HT1080 (cell line): ENCODE data around the gene FNDC8. TPM values are rescaled to one million over a fixed set of nuclear protein-coding genes. Genes with fewer than 3 reads are reported as not detected.
"Not testable (repeated sequence)": the region's sequence is repeated elsewhere in the genome, so short reads cannot be mapped to it uniquely, and the experiment has no call there.

Experiments
- DNase-seq: peaks from one replicate; pipeline ENCODE4 v3.0.0-alpha.2; 2015; ENCODE audit warnings: low read depth
- polyA plus RNA-seq, 2 experiments: library from polyadenylated mRNA; depleted of rRNA; stranded (reverse); fragments of >200 nt; gene quantifications; 2 replicates each; pipeline ENCODE4 v1.2.3, GENCODE V29; 2015
- total RNA-seq: library from RNA; depleted of rRNA; stranded (reverse); fragments of >200 nt; shearing (Covaris generic); gene quantifications from 2 replicates; pipeline ENCODE4 v1.2.3, GENCODE V29; 2014; rRNA removed

The FNDC8 gene
- not detected in 2 replicates for total RNA-seq
- not detected in 2 replicates for polyA plus RNA-seq (2015; cell fraction: cytosol; rRNA removed)
- polyA plus RNA-seq (2015; cell fraction: nucleus; rRNA removed) = not detected in 2 replicates

DNA sequence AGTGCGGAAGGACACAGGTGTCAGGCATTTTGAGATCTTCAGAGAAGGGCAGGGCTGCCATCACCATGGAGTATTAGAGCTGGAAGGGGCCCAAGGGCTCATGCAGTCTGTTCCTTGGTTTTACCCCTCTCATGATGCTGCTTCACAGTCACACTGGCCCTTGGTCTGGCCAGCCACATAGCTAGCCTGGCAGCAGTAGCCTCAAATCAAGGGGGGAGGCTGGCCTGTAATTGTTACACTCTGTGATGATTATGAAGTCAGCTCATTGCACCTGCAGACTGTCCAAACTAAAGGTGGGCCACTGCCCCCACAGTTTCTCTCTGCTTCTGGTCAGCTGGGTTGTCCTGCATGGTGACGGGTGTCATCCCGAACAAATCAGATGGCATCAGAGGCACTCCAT is at the start of gene FNDC8:
Gene FNDC8 (plus strand): TSS at position 301 of the 400 bp plus-strand sequence. CDS start 79 bp downstream, at position 380.
- no peak for DNase-seq

DNA sequence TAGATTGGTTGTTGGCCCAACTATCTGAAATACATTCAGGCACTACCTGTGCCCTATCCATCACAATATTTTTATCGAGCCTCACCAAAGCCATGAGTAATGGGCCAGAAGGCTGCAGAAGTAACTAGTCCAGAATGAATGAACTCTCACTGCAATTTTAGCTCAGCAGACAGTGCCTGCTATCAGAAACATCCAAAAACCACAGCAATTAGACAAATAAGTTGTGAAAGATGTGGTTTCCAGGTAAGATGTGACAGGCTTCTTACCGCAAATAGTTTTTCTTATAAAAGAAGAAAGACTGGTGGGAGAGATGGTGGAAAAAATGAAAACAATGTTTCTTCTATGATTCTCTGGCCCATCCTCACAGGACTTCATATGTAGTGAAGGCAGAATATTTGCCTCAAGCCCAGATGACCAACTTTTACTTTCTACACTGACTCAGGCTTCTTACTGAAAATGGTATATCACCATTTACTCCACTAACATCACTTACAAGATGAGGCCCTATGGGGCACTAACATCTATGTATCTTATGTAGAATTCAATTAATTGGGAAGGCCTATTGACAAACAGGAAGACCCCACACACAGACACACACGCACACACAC is 48.1 kb upstream of the FNDC8 start:
- DNase-seq = no peak

DNA sequence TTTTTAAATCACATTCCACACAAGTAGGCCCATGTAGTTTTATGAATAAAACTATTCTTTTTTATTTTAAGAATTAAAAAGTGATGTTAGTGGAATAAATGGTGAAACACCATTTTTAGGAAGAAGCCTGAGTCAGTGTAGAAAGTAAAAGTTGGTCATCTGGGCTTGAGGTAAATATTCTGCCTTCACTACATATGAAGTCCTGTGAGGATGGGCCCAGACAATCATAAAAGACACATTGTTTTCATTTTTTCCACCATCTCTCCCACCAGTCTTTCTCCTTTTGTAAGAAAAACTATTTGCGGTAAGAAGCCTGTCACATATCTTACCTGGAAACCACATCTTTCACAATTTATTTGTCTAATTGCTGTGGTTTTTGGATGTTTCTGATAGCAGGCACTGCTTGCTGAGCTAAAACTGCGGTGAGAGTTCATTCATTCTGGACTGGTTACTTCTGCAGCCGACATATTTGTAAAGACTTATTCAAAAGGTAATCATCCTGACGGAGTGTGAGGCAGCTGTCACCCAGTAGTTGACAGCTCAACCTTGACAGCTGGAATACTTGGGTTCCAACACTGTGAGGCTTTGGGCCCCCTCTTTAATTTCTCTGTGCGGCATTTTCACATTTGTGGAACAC is 47.3 kb upstream of the FNDC8 start:
- DNase-seq = no peak

DNA sequence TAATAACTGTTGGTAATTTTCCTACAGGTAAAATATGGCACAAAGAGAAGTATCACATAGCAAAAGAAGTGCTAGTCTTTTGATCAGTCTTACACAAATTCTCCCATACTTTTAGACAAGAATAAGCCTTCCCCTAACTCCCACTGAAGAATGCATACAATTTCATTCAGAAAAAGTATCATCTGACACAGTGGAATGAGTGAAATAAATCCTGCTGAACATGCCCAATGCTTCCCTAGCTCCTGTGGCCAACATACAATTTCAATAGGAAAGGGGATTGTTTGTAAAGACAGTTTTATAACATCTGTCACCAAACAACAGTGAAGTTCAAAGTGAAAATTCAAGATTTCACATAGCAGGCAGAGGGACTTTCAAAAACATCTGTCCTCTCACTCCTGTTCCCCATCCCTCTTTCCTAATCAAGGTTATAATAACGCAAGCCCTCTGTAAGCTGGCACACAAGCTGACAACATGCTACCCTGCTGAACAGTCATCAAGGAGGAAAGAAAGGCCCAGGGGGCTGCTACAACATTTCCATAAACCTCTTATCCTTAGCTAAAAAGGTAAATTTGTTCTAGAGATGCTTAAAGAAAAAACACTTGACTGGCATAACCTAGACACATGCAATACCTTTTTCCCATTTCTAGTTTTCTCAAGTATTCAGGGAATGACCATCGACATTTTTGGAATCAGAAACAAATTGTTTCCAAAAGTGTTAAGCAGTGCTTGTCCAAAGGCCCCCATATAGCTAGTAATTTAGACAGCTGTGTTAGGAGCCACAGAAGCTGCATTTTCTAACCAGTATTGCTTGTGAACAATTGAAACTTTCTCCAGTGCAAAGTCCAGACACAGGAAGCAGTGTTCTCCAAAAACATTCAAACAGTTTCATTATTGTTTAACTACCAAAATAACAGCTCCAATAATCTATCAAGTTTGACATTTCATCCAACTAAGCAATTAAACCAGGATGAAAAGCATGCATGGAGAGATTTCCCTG is 46.4 kb upstream of the FNDC8 start:
- DNase-seq = no peak

DNA sequence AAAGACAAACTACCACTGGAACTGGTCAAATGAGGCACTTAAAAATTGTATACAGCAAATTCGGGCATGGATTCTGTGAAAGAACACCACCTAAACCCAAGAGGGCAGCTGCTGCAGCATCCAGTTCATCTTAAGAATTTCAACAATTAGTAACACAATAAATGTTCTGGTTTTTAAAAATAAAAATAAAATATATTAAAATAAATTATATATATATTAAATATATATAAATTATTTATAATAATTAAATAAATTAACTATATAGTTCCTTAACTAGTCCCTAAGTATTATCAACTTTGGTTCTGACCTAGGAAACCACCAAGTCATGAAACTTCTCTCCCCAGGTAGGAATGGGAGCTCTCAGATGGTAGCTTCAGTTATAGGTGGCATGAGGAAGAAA is 44.5 kb upstream of the FNDC8 start:
- DNase-seq = no peak

DNA sequence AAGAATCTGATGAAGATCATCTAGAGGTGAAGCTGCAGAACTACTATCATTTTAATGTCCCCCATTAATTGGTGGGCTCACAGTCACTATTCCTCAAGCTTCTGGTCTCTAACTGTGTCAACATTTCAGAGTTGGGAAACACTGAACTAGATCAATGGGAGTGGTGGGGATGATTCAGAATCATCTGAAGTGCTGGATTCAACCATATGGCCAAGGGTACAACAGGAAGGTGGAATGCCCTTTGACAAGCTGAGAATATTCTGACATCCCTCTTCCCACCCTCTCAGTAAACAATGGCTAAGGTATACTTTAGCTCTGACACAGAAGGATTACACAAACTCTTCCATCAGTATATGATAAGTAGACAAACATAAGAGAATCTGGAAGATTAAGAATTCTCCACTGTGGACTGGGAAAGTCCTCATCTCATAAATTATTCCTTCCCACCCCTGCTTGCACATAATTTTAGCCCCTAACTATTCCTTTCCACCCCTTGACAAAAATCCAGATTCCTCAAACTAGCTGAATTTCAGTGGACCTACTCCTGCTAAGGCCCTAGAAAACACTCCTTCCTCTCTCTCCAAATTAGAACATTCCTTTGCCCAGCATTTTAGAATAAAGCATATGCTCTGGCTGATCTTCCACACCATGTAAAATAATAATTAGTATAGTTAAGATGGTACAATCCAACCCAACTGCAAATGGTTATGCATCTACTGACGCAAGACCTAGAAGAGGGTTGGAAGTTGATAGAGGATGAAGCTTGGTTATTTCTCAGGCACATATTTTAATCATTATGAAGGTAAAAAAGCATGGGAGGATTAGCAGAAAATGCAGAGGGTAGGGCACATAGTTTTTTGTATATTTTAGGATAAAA is 41.6 kb upstream of the FNDC8 start:
- DNase-seq = peak; percentile 78

DNA sequence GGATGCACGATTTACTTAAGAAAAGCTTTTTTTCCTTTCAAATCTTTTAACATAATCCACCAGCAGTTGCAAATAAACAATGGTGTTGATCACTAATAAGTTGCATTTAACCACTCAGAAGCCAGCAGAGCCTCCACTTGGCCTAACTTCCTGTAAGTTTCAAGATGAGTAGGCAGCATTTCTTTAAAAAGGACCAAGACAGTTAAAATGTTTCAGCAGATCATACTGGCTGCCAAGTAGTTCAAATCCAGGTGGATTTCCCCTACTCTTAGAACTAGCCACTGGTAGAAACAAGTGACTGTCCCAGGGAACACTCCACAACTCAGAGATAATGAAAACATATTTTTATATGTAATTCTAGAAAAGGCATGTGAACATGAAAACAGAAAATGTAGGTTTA is 40.9 kb upstream of the FNDC8 start:
- no peak for DNase-seq

DNA sequence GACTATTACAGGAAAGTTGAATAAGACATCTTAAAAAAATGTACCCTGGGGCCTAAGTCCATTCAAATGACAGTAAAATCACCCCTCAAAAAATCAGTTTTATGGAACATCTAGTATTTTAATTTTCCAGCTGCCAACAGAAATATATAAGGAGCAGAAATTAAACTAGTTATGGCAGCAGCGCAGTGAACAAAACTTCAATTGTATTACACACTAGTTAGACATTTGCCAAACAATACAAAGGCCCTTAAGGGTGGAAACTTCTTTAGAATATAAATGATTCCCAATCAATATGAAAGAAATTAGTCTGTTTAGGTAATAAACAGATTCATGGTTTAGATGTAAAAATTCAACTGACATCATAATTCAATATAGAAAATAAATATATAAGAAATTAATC is 39.8 kb upstream of the FNDC8 start:
- DNase-seq = no peak

DNA sequence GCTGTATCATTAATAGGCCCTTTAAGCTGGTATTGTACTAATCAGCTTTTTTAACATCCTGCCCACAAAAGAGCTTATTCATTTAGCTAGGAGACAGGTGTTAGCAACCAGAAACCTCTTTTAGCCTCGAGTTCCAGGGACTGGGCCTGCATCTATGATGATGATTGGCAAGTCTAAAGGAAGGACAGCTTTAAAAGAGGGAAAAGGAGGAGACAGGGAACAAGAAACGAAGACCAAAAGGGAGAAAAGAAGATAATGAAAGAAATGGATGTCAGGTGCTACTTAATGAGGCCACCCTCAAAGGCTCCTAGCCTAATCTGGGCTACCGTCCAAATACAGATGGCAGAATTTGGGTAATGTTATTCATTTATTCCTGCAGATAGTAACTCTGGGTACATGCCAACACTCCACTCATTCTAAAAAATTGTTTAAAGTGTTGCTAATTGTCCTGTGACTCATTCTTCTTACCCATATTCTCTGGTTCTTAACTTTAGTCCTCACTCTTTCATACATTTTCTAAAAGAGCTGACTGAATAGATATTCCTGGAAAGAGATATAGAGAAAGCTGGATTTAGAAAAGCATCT is 39.2 kb upstream of the FNDC8 start:
- DNase-seq = peak; percentile 87

DNA sequence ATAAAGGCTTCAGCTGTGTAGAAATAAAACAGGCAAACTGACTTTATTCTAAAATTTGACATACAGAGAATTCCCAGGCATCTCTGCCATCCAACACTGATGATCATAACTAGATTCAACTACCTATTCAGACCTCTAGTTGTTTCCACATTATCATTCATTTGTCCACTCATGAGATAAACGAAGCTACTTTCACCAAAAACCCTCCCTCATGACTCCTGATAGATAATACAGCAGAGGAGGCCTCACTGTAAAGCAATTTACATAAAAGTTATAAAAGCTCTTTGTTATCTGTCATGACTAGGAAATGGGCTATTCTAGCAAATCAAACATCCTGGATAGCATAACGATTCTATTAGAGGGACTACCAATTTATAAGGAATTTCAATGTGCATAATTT is 38.3 kb upstream of the FNDC8 start:
- no peak for DNase-seq

DNA sequence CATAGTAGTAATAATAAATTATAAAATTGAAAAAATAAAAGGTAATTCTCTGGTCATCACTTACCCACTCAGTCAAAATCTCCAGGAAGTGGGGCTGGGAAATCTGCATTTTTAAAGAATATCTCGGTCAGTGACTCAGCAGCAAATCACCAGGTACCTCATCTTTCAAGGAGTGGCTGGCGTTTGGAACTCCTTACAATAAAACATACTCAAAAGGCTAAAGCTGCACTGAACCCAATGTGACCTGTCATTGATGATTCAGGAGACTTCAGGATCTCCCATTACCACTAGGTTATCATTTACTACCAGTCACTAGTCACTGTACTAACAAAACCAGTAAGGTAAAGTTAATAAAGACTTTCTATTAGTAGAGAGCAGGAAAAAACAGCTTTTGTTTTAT is 36.4 kb upstream of the FNDC8 start:
- DNase-seq = peak; percentile 93

DNA sequence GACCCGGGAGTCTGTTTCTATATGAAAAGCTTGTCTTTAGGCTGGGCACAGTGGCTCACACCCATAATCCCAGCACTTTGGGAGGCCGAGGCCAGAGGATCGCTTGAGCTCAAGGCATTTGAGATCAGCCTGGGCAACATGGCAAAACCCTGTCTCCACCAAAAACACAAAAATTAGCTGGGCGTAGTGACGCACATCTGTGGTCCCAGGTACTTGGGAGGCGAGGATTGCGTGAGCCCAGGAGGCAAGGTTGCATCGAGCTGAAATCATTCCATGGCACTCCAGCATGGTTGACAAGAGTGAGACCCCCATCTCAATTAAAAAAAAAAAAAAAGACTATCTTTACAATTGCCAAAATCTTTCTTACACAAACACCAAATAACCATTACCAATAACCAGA is 35.3 kb upstream of the FNDC8 start:
- no peak for DNase-seq

DNA sequence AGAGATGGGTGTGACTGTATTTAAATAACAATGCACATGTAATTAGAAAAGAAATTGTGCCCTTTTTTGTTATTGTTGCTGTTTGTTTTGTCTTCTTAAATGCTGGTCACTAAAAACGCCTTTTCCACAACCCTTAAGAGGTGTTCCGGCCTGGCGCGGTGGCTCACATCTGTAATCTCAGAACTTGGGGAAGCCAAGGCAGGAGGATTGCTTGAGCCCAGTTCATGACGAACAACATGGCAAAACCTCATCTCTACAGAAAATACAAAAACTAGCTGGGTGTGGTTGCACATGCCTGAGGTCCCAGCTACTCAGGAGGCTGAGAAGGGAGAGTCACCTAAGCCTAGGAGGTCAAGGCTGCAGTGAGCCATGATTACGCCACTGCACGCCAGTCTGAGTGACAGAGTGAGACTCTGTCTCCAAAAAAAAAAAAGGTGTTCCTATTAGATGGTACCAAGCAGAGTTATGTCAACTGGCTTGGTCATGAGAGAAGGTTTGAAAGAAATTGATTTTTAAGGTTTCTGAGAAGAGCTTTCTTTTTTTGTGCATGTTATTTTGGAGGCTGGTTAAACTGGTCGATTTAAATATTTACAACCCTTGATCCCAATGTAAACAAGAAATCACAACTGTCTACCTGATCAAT is 34.4 kb upstream of the FNDC8 start:
- DNase-seq = no peak

DNA sequence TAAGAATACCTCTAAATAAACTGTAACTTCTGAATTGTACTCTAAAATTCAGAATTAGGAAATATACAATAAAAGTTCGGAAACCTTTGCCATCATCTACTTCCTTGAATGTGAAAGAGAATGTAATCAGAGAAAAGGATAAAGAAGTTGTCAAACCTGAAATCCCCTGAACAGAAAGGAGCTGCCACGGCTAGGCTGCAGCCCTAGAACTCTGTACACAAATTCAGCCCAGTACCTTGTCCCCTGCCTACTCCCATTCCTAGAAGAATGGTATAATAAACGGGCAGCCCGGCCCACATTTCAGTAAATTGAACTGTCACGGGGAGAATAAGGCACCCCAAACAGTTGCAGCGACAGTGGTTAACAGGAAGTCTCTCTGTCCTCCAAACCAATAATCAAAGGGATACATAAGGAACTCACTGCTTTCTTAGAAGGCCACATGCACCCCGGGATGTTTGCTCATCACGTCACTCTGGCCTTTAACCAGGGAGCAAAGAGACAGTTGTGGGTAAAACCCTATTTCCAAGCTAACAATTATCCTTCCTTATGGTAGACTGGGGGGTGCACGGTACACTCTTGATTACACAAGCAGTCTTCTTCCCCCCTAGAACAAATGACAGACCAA is 33.6 kb upstream of the FNDC8 start:
- DNase-seq = peak; percentile 25

DNA sequence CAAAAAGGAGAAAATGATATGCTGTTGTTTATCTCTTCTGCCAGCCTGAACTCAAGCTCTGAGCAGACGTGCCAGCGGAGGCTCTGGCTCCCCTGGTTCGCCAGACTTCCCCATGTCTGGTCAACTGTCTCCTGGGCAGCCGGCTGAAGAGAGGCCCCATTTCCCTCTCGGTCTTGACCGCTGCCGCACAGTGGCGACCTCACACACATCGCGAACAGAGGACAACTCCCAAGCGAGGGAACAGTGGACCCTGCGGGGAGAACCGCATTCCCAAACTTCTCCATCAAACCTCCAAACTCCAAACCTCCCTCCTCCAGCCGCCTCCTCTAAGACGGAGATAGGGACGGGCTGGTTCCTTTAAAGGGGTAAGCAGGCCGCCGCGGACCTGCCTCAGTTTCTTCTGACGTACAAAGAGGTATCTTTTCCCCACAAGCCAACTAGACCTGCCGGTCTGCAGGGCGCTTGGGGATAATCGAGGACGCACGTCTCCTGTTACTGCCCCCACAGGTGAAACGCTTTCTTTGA is 33.0 kb upstream of the FNDC8 start:
- DNase-seq = peak; percentile 42

DNA sequence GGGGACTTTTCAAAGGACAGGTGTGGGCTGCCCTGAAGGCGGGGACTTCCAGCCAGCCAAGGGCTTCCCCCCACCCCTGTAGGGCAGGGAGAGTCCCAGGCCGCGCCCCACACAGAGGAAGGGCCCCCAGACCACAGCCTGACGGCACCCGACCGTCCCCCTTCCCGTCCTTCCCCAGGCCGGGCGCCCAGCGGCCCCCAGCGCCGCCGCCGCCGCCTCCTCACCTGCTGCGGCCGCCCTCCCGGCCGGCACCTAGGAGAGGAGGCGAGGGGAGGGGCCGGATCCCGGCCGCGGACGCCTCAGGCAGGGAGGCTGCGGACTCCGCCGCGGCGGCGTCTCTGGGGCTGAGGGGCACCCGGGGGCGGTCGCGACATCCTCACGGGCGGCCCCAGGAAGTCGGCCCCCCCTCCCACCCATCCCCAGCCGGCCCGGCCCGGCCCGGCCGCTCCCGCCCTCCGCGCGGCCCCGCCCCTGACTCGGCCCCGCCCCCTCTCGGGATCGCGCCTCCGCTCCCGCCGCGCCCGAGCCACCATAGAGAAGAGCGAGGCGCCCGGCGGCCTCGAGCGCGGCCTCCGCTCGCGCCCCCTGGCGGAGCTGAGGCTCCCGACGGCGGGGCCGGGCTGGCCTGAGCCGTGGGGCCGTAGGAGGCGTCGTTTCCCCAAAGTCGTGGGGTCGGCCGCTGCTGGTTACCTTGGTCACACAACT is 32.4 kb upstream of the FNDC8 start:
- DNase-seq = peak; percentile 68

DNA sequence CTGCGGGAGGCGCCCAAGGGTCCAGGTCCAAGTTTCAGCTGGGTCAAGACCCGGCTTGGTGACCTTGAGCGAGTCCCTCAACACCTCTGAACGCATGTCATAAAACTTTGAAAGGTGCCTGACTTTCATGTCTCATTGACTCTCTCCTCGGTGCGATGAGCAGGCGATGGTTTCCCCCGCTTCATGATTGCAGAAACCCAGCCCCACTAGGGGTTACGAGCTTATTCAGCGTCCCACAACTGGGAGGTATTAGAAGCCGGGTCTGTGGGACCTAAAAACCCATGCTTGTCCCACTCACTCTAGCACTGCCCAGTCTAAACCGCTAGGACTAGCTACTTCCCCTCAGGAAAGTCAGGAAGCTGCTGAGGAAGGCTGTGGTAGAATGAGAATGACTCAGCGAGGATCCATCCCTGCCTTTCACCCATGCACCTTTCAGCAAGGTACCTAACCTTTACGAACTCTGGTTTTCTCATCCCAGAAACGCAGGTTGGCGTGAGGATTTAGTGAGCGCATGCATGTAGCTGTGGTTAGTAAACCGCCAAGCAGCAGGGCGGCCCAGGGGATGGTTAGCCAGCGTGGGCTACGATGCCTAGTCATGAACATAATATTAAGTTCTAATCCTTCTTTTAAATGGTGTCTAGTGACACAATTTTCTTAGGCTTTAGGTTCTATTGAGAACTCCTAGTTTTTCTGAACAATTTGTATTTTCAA is 31.7 kb upstream of the FNDC8 start:
- DNase-seq = peak; percentile 76

DNA sequence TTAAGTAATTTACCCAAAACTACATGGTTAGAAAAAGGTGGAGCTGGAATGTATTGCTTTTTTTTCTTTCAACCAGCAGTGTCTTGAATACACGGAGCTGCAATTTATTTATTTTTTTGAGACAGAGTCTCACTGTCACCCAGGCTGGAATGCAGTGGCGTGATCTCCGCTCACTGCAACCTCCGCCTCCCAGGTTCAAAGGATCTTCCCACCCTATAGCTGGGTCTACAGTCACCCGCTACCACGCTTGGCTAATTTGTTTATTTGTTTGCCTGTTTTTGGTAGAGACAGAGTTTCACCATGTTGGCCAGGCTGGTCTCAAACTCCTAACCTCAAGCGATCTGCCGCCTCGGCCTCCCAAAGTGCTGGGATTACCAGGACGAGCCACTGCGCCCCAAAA is 30.7 kb upstream of the FNDC8 start:
- DNase-seq = not testable (repeated sequence)
